Measurements from ENCODE around the gene LTBP3. TPM values are rescaled to one million over a fixed set of nuclear protein-coding genes. Genes with fewer than 3 reads are reported as not detected.

LTBP3 gene
- total and polyA plus RNA-seq, 9 of the 15 experiments (the other 6 are each of a cell fraction or from before 2014, with no cell fraction given): 0.06 to 20.5 (median 4.8) TPM

GRCh38 chr11:65576232-65576866, 18.2 kb upstream of the LTBP3 start (continued):
- no peak for TF ChIP-seq REST (IDR thresholded peaks at IDR 0.05; ENCODE audit: borderline replicate concordance)
- no peak for TF ChIP-seq REST (CRISPR knock-in tag; IDR thresholded peaks at IDR 0.05; ENCODE audit: low read depth)
- no peak for TF ChIP-seq HBP1 (CRISPR knock-in tag; IDR thresholded peaks at IDR 0.05)
- TF ChIP-seq KLF10 (CRISPR knock-in tag; IDR thresholded peaks at IDR 0.05): no peak
- peak; percentile 64 for TF ChIP-seq VEZF1 (CRISPR knock-in tag; IDR thresholded peaks at IDR 0.05)
- TF ChIP-seq ZNF592 (IDR thresholded peaks at IDR 0.05): 0 out of 2 replicates have a peak, but pooled peaks have one; percentile 20
- 0 out of 2 replicates have a peak, but pooled peaks have one; percentile 34 for TF ChIP-seq ETV1 (tag; conservative IDR thresholded peaks at IDR 0.05; ENCODE audit: low read depth)
- TF ChIP-seq ZNF224 (CRISPR knock-in tag; IDR thresholded peaks at IDR 0.05): no peak
